Osteoblast (primary cell): ENCODE data around the gene YPEL5. TPM values are rescaled to one million over a fixed set of nuclear protein-coding genes. Genes with fewer than 3 reads are reported as not detected.
A peak's percentile ranks its signal among the peaks of the same experiment; 100 is the strongest.

Experiments
- DNase-seq: peaks from one replicate; pipeline ENCODE4 v3.0.0; 2011; ENCODE audit warnings: low spot score, mixed read lengths; ENCODE audit not compliant: insufficient read length; ENCODE audit errors: missing footprints
- H2AFZ ChIP-seq: 2 replicates; pipeline ENCODE4 v1.6.0; 2011; ENCODE audit warnings: mild to moderate bottlenecking, low read length
- H3K27ac ChIP-seq: 2 replicates; pipeline ENCODE4 v1.5.1; 2011; ENCODE audit warnings: mild to moderate bottlenecking, low read depth, low read length, moderate library complexity
- H3K27me3 ChIP-seq: 2 replicates; pipeline ENCODE4 v1.6.0; 2012; ENCODE audit warnings: mild to moderate bottlenecking, control low read depth, inconsistent platforms, low read length, moderate library complexity; ENCODE audit not compliant: insufficient read depth
- H3K36me3 ChIP-seq: 2 replicates; pipeline ENCODE4 v1.5.1; 2011; ENCODE audit warnings: mild to moderate bottlenecking, low read length, control low read depth, moderate library complexity; ENCODE audit not compliant: insufficient read depth
- H3K4me1 ChIP-seq: 2 replicates; pipeline ENCODE4 v1.5.1; 2011; ENCODE audit warnings: mild to moderate bottlenecking, low read length, control low read depth, moderate library complexity; ENCODE audit not compliant: insufficient read depth
- H3K4me2 ChIP-seq: 2 replicates; pipeline ENCODE4 v1.6.0; 2011; ENCODE audit warnings: mild to moderate bottlenecking, low read length; ENCODE audit not compliant: insufficient read depth
- H3K4me3 ChIP-seq: fragments of 200-600 bp; sonication (generic); 3 replicates; pipeline ENCODE4 v1.5.1; 2012; ENCODE audit warnings: mild to moderate bottlenecking, low read length, inconsistent platforms; ENCODE audit not compliant: insufficient read depth
- H3K79me2 ChIP-seq: 2 replicates; pipeline ENCODE4 v1.6.0; 2012; ENCODE audit warnings: mild to moderate bottlenecking, low read length, control low read depth, inconsistent platforms; ENCODE audit not compliant: insufficient read depth
- H3K9me3 ChIP-seq: 2 replicates; pipeline ENCODE4 v1.5.1; 2011; ENCODE audit warnings: low read depth, low read length, control low read depth
- H4K20me1 ChIP-seq: 2 replicates; pipeline ENCODE4 v1.6.0; 2012; ENCODE audit warnings: mild to moderate bottlenecking, low read length, control low read depth; ENCODE audit not compliant: insufficient read depth
- total RNA-seq: library from RNA; depleted of rRNA; stranded (reverse); fragments of >200 nt; gene quantifications from 2 replicates; pipeline ENCODE4 v1.2.3, GENCODE V29; 2012
- TF ChIP-seq, protein P1 (sequence below): IDR thresholded peaks from 2 replicates; pipeline ENCODE4 v1.5.1; 2011; ENCODE audit warnings: mild to moderate bottlenecking, low read depth, low read length, moderate library complexity; ENCODE audit errors: extremely low read depth

YPEL5 gene
- total RNA-seq, 1 donor: 92.3 TPM

DNA sequence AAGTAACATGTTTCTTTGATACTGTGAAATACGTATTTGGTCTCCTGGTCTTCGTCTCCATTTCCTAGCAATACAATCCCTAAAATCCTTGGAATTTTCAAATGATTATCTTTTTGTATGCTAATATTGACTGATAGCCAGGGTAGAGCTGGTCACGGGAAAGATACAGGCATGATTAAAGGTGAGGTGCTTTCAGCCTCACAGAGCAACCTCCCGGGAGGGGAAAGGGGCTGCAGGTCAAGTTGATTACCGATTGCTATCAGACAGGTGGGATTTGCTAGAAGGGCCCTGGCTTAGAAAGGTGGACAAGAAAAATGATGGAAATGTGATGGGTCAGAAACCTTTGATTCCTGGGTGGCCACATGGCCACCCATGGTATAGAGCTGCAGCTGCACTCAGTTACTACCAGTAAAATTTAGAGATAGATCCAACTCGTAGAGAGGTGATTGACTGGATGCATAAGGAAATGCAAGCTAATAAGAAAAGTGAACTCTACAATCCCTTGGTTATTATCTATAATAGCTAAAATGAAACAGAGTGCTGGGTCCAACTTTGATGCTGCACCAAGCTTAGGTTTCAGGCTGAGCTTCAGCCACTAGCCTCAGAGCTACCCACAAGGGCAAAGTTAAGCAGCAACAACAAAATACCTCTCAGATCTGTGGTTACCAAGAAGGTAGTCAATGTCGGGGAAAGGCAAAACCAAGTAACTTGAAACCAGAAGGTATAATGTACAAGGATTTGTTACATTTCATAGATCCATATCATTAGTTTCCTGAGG is 15.3 kb downstream of the YPEL5 start:
- H3K4me1 ChIP-seq: no peaks in the 10 kb centered on the region
- H3K9me3 ChIP-seq: no peaks in the 10 kb centered on the region
- no peaks in the 10 kb centered on the region for H3K27me3 ChIP-seq
- H3K36me3 ChIP-seq: peaks cover 41% of the 10 kb centered on the region
- H2AFZ ChIP-seq: no peak overlapping the region
- no peak overlapping the region for H3K27ac ChIP-seq
- H3K4me3 ChIP-seq: no peak overlapping the region
- DNase-seq: no peak
- H4K20me1 ChIP-seq: peaks cover 17% of the 10 kb centered on the region
- TF ChIP-seq, protein P1, sequence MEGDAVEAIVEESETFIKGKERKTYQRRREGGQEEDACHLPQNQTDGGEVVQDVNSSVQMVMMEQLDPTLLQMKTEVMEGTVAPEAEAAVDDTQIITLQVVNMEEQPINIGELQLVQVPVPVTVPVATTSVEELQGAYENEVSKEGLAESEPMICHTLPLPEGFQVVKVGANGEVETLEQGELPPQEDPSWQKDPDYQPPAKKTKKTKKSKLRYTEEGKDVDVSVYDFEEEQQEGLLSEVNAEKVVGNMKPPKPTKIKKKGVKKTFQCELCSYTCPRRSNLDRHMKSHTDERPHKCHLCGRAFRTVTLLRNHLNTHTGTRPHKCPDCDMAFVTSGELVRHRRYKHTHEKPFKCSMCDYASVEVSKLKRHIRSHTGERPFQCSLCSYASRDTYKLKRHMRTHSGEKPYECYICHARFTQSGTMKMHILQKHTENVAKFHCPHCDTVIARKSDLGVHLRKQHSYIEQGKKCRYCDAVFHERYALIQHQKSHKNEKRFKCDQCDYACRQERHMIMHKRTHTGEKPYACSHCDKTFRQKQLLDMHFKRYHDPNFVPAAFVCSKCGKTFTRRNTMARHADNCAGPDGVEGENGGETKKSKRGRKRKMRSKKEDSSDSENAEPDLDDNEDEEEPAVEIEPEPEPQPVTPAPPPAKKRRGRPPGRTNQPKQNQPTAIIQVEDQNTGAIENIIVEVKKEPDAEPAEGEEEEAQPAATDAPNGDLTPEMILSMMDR: no peak
- no peaks in the 10 kb centered on the region for H3K79me2 ChIP-seq
- no peak overlapping the region for H3K4me2 ChIP-seq

DNA sequence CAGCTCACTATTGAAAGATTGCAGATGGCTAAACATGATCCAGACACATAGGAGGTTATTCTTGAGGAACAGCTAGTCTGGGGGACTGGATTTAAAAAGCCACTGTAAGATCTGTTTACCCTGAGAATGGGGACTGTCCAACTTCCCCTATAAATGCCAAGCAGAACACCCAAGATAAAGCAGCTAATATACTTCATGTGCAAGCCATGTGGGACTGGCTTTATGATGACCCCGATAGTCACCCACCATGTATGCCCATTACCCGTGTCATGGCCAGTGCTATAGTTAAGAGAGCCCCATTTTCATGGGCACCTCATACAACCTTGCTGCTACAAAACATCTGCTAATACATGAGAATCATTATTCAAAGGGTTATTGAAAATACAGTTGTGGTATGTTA is 16.0 kb downstream of the YPEL5 start:
- no peak for DNase-seq
- H3K9me3 ChIP-seq: no peaks in the 10 kb centered on the region
- no peak overlapping the region for H3K4me2 ChIP-seq
- no peaks in the 10 kb centered on the region for H3K4me1 ChIP-seq
- H3K4me3 ChIP-seq: no peak overlapping the region
- H3K27ac ChIP-seq: no peak overlapping the region
- no peaks in the 10 kb centered on the region for H3K27me3 ChIP-seq
- no peak overlapping the region for H2AFZ ChIP-seq
- peaks cover 12% of the 10 kb centered on the region for H4K20me1 ChIP-seq
- no peaks in the 10 kb centered on the region for H3K79me2 ChIP-seq
- peaks cover 34% of the 10 kb centered on the region for H3K36me3 ChIP-seq
- TF ChIP-seq, protein P1: no peak

DNA sequence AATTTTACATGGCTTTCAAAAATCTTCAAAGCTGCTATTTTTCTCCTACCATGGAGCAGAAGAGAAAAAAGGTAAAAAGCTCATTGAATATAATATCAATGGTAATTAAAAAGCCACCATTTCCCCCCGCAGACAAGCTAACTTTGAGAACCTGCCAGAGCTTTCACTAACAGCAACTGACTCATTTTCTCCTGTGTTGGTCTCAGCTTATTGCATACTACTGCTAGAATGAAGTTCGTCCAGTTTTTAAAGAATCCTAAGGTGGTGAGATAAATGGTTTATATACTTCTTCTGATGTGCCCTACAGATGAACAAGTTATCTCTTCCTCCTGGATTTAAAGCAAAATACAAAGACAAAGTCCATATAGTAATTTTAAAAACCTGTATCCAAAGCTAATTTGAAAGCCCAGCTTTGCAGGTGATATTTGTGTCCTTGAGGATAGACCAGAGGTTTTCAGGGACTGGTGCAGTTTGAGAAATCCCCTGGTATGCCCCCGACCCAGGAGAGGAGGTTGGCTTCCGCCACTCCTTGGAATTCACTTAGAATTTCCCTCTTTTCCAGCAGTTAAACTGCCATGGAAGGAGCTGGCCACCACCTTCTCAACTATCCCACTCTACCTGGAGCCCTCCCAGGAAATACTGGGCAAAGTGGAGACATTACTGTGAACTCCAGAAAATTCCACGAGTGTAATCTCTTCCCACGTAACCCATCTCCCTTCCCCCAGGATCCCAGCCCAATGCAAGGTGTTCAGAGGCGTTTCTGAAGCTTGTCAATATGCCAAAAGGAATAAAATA is 17.5 kb downstream of the YPEL5 start:
- TF ChIP-seq, protein P1: no peak
- H3K27ac ChIP-seq: no peak overlapping the region
- H3K4me3 ChIP-seq: no peak overlapping the region
- no peaks in the 10 kb centered on the region for H3K79me2 ChIP-seq
- DNase-seq: no peak
- no peak overlapping the region for H3K4me2 ChIP-seq
- H3K27me3 ChIP-seq: no peaks in the 10 kb centered on the region
- H2AFZ ChIP-seq: no peak overlapping the region
- peaks cover 9% of the 10 kb centered on the region for H4K20me1 ChIP-seq
- H3K4me1 ChIP-seq: no peaks in the 10 kb centered on the region
- H3K9me3 ChIP-seq: no peaks in the 10 kb centered on the region
- H3K36me3 ChIP-seq: peaks cover 18% of the 10 kb centered on the region

DNA sequence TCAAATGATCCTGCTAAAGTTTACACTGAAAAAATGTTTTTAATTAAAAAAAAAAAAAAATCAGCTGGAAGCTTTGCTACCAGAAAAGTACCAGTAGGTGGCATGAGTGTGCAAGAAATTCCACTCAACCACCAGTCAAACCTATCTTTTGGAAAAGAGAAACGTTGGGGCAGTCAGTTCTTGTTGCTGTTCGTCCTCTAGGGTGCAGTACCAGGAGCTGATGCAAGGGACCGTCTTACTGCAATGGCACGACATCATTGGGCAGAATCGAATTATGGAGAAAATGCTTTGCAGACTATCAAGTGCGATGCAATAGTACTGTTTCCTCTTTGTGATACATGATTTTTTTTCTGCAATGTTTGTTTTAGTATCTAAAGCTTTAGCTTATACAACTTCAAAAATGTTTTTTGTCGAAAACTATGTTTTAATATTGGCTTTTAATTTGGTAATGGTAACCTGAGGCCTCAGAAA is 18.3 kb downstream of the YPEL5 start:
- Histone ChIP-seq H4K20me1 (peaks cover 9% of the 10 kb centered on the region), H3K4me3 (no peak overlapping the region), H3K4me2 (peak overlapping the region; percentile 29), H3K4me1 (no peaks in the 10 kb centered on the region), H3K27me3 (no peaks in the 10 kb centered on the region), H3K27ac (no peak overlapping the region), H2AFZ (no peak overlapping the region), H3K9me3 (no peaks in the 10 kb centered on the region), H3K79me2 (no peaks in the 10 kb centered on the region), H3K36me3 (peaks cover 11% of the 10 kb centered on the region)
- peak; percentile 81 for DNase-seq
- TF ChIP-seq, protein P1: peak; percentile 99
